Activated CD4-positive, alpha-beta T cell treated with anti-CD3 and anti-CD28 coated beads, Interleukin-2, amount 10 ng/mL, durations not matched to agents 24 days and 14 days (primary cell): ENCODE results near the gene MID2. TPM values are rescaled to one million over a fixed set of nuclear protein-coding genes. Genes with fewer than 3 reads are reported as not detected.
"Not testable (repeated sequence)": the region's sequence is repeated elsewhere in the genome, so short reads cannot be mapped to it uniquely, and the experiment has no call there.

ENCODE experiments used
- DNase-seq: peaks from one replicate; pipeline ENCODE4 v3.0.0; 2022
- H3K27ac Mint-ChIP-seq: one replicate; pipeline ENCODE4 v1.8.0; 2022; ENCODE audit warnings: mild to moderate bottlenecking, mixed read lengths
- H3K27me3 Mint-ChIP-seq: one replicate; pipeline ENCODE4 v1.8.0; 2022; ENCODE audit warnings: mixed read lengths
- H3K36me3 Mint-ChIP-seq: one replicate; pipeline ENCODE4 v1.8.0; 2022; ENCODE audit warnings: low read depth, mild to moderate bottlenecking, mixed read lengths
- H3K4me1 Mint-ChIP-seq: one replicate; pipeline ENCODE4 v1.8.0; 2021; ENCODE audit warnings: mixed read lengths
- H3K4me3 Mint-ChIP-seq: one replicate; pipeline ENCODE4 v1.8.0; 2022; ENCODE audit warnings: mild to moderate bottlenecking, moderate library complexity, mixed read lengths
- H3K9me3 Mint-ChIP-seq: one replicate; pipeline ENCODE4 v1.8.0; 2021; ENCODE audit warnings: mixed read lengths
- intact Hi-C: fragments of 100-400 bp; cut with micrococcal nuclease; formaldehyde crosslinking; loops from one replicate; pipeline ENCODE4 v1.15.1; 2023
- total RNA-seq: library from RNA; stranded (reverse); gene quantifications from 2 replicates; pipeline ENCODE4 v1.2.3, GENCODE V29; 2022

MID2 gene
- total RNA-seq, 1 donor from 2014 or later = 5.2 TPM

- H3K36me3 Mint-ChIP-seq, H3K9me3 Mint-ChIP-seq, H3K4me1 Mint-ChIP-seq, H3K27ac Mint-ChIP-seq, H3K27me3 Mint-ChIP-seq, DNase-seq, H3K4me3 Mint-ChIP-seq, intact Hi-C loops: not testable (repeated sequence)
Measured at GRCh38 chrX:107851665-107852064, 26.0 kb downstream of the MID2 start.

DNA sequence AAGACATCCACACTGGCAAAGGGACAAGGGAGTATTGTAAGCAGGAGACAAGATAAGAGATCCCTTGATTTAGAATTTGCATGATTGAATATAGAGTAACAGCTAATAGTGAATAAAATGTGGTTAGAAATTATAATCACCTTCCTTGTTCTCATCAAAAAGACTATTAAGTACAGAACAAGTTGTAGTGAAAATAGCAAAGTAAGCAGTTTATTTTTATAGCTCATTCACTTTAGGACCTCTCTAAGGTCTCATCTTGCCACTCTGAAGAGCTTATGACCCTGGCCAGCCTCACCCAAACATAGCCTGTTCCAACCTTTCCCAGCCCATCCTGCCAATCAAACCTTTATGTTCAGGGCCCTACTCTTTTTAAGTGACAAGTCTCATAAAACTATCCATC is 30.6 kb downstream of the MID2 start:
- peaks cover 2% of the 10 kb centered on the region for H3K4me1 Mint-ChIP-seq
- no peak overlapping the region for H3K27ac Mint-ChIP-seq
- intact Hi-C loops = no loop called here
- peaks cover 3% of the 10 kb centered on the region for H3K36me3 Mint-ChIP-seq
- H3K4me3 Mint-ChIP-seq = no peak overlapping the region
- DNase-seq = no peak
- H3K9me3 Mint-ChIP-seq = no peaks in the 10 kb centered on the region
- no peaks in the 10 kb centered on the region for H3K27me3 Mint-ChIP-seq

DNA sequence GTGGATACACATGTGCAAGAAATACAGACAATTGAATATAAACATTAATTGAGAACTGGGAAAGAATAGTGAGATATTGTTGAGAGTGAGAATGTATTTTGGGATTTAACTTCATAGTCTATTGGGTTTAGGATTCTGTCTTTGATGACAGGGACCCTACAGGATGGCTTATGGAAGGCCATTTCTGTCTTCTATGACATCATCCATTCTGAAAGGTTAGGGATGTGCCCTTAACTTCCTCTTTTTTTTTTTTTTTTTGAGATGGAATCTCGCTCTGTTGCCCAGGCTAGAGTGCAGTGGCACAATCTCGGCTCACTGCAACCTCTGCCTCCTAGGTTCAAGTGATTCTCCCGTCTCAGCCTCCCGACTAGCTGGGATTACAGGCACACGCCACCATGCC is 31.4 kb downstream of the MID2 start:
- DNase-seq, H3K4me1 Mint-ChIP-seq, H3K4me3 Mint-ChIP-seq, intact Hi-C loops, H3K36me3 Mint-ChIP-seq, H3K27ac Mint-ChIP-seq, H3K27me3 Mint-ChIP-seq, H3K9me3 Mint-ChIP-seq: not testable (repeated sequence)

- H3K27ac Mint-ChIP-seq = no peak overlapping the region
Measured at GRCh38 chrX:107857837-107858236, 32.2 kb downstream of the MID2 start.

DNA sequence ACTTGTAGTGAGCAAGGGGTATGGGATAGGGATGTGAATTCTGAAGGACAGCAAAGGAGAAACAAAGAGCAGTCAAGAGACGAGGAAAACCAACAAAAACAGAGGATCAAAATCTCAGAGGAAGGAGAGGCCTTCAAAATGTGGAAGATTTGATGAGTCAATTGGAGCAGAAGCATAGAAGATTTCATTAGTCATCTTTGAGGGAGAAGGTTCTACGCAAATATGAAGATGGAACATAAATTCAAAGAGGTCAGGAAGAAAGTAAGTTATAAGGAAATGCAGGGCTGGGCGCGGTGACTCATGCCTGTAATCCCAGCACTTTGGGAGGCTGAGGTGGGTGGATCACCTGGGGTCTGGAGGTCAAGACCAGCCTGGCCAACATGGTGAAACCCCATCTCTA is 35.4 kb downstream of the MID2 start:
- peaks cover 2% of the 10 kb centered on the region for H3K4me1 Mint-ChIP-seq
- intact Hi-C loops = no loop called here
- no peak overlapping the region for H3K27ac Mint-ChIP-seq
- H3K36me3 Mint-ChIP-seq = peaks cover 3% of the 10 kb centered on the region
- no peaks in the 10 kb centered on the region for H3K27me3 Mint-ChIP-seq
- H3K9me3 Mint-ChIP-seq = no peaks in the 10 kb centered on the region
- no peak for DNase-seq
- no peak overlapping the region for H3K4me3 Mint-ChIP-seq

More at GRCh38 chrX:107857837-107858236, 32.2 kb downstream of the MID2 start:
- peaks cover 3% of the 10 kb centered on the region for H3K36me3 Mint-ChIP-seq
- H3K27me3 Mint-ChIP-seq = no peaks in the 10 kb centered on the region
- no peak overlapping the region for H3K4me3 Mint-ChIP-seq
- H3K9me3 Mint-ChIP-seq = no peaks in the 10 kb centered on the region
- no peak for DNase-seq
- intact Hi-C loops = no loop called here
- peaks cover 2% of the 10 kb centered on the region for H3K4me1 Mint-ChIP-seq

DNA sequence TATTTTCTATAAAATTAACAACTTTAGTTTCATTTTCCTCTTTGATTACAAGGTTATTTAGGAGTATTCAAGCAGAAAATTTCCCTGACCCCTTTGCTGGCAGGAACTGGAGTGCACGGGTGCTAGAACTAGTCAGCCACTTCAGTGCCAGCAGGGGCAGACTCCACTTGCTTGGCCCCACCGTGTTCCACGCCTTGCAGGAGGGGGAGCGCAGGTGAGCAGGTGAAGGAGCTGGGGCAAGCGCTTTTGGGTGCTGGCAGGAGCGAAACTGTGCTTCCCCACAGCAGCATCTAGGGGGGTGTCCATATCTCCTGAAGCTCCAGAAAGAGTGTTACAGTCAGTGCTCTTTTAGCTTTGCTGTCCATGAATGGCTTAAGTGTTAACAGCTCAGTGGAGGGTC is 45.5 kb downstream of the MID2 start:
- DNase-seq = no peak
- H3K27me3 Mint-ChIP-seq = no peaks in the 10 kb centered on the region
- H3K27ac Mint-ChIP-seq = no peak overlapping the region
- no peaks in the 10 kb centered on the region for H3K4me1 Mint-ChIP-seq
- H3K9me3 Mint-ChIP-seq = no peaks in the 10 kb centered on the region
- H3K36me3 Mint-ChIP-seq = no peaks in the 10 kb centered on the region
- H3K4me3 Mint-ChIP-seq = no peak overlapping the region
- intact Hi-C loops = no loop called here

DNA sequence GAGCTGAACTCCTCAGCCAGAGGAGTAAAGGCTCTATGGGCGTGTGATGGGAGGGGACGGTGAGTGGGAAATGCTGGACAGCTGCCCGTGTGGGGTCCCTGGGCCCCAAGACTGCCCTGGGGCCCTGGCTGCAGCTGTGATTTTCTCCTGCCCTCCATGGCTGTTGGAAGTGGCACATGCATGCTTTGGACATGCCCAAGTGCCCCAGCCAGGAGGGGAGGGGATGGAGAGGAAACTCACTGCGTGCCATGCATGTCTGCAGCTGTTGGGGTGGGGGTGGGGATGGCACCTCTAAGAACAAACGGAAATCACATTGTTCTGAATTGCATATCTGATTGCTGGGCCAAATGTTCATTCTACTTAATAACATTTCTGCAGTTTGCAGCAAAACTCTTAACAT is 52.4 kb downstream of the MID2 start:
- intact Hi-C loops = no loop called here
- DNase-seq = no peak
- H3K27me3 Mint-ChIP-seq = no peaks in the 10 kb centered on the region

DNA sequence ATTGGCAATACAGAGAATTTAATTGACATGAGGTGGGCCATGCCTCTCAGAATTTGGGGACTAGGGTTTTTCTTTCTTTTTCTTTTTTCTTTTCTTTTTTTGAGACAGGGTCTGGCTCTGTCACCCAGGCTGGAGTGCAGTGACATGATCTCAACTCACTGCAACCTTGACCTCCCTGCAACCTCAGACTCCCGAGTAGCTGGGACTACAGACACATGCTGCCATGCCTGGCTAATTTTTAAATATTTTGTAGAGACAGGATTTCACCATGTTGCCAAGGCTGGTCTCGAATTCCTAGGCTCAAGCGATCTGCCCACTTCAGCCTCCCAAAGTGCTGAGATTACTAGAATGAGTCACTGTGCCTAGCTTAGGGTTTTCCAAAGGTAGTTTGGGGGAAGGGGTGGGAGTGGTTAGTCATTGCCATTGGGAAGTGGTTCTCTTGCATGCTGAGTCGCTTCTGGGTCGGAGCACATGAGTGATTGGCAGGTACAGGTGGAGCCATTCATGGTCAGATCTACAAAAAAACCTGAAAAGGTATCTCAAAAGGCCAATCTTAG is 54.5 kb downstream of the MID2 start:
- DNase-seq = no peak
- Mint-ChIP-seq H3K4me3 (no peak overlapping the region), H3K27ac (no peak overlapping the region), H3K36me3 (peaks cover 2% of the 10 kb centered on the region), H3K4me1 (no peaks in the 10 kb centered on the region), H3K27me3 (no peaks in the 10 kb centered on the region), H3K9me3 (no peaks in the 10 kb centered on the region)
- intact Hi-C loops = no loop called here

More for the DNA sequence above, 52.4 kb downstream of the MID2 start:
- Mint-ChIP-seq H3K9me3 (no peaks in the 10 kb centered on the region), H3K4me3 (no peak overlapping the region), H3K4me1 (no peaks in the 10 kb centered on the region), H3K27ac (no peak overlapping the region), H3K36me3 (peaks cover 2% of the 10 kb centered on the region)

- Mint-ChIP-seq H3K36me3 (peaks cover 1% of the 10 kb centered on the region), H3K9me3 (no peaks in the 10 kb centered on the region), H3K4me1 (no peaks in the 10 kb centered on the region), H3K4me3 (no peak overlapping the region), H3K27ac (no peak overlapping the region), H3K27me3 (peaks cover 2% of the 10 kb centered on the region)
- intact Hi-C loops = loop anchor here (1.0 to 10.0 kb wide), 5 partner anchors 117 to 999 kb away; partner anchors contain the start of genes NCBP2L and TSC22D3
- peak; percentile 80 for DNase-seq
Measured at GRCh38 chrX:107894038-107894437, 68.4 kb downstream of the MID2 start.

GRCh38 chrX:107902721-107903120 is 77.1 kb downstream of the MID2 start:
- intact Hi-C loops = no loop called here

DNA sequence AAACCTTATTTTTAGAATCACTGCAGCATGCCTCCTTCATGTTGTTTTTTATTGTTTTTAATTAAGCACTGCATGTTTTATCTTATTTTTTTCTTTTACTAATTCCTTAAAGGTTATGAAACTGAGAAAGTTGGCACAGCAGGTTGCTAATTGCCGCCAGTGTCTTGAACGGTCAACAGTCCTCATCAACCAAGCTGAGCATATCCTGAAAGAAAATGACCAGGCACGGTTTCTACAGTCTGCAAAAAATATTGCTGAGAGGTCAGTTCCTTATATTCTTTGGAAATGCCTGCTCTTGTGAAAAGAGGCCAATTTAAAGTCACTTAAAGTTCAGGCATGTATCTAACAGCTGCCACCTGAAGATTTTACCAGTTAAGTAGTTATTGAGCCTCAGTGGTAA is 79.7 kb downstream of the MID2 start:
- H3K9me3 Mint-ChIP-seq = no peaks in the 10 kb centered on the region
- no peak for DNase-seq
- no peak overlapping the region for H3K27ac Mint-ChIP-seq
- H3K27me3 Mint-ChIP-seq = no peaks in the 10 kb centered on the region
- intact Hi-C loops = no loop called here
- H3K36me3 Mint-ChIP-seq = peaks cover 7% of the 10 kb centered on the region
- H3K4me3 Mint-ChIP-seq = no peak overlapping the region
- peaks cover 2% of the 10 kb centered on the region for H3K4me1 Mint-ChIP-seq

More at GRCh38 chrX:107902721-107903120, 77.1 kb downstream of the MID2 start:
- no peaks in the 10 kb centered on the region for H3K27me3 Mint-ChIP-seq
- H3K4me1 Mint-ChIP-seq = peaks cover 2% of the 10 kb centered on the region
- DNase-seq = no peak
- no peak overlapping the region for H3K4me3 Mint-ChIP-seq
- no peaks in the 10 kb centered on the region for H3K9me3 Mint-ChIP-seq
- H3K36me3 Mint-ChIP-seq = peaks cover 6% of the 10 kb centered on the region
- H3K27ac Mint-ChIP-seq = no peak overlapping the region

DNA sequence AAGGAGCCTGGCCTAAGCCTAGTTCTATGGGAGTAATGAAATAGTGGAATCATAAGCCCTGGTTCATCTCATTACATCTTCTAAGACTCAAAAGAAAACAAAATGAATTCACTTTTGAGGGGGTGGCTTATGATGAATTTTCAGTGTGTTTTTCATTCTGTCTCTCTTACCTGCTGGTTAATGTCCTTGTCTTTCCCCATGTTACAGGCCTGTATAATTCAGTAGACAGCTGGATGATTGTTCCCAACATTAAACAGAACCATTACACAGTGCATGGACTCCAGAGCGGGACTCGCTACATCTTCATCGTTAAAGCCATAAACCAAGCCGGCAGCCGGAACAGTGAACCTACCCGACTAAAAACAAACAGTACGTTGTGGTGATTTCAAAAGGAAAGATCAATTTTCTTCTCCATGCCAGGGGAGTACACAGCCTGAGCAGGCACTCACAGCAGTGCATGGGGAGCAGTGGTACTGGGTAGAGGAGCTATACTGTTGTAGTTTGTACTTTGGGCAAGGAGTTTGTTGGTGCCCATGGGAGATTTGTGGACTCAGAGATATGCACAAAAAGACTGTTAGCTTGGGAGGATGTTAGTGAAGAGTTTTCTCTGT is 98.6 kb downstream of the MID2 start:
- Mint-ChIP-seq H3K36me3 (peaks cover 5% of the 10 kb centered on the region), H3K9me3 (no peaks in the 10 kb centered on the region), H3K4me3 (no peak overlapping the region), H3K4me1 (no peaks in the 10 kb centered on the region), H3K27me3 (no peaks in the 10 kb centered on the region), H3K27ac (no peak overlapping the region)
- DNase-seq = no peak
- intact Hi-C loops = no loop called here

- H3K4me3 Mint-ChIP-seq = no peak overlapping the region
- no peak for DNase-seq
- H3K4me1 Mint-ChIP-seq = no peaks in the 10 kb centered on the region
- no peaks in the 10 kb centered on the region for H3K36me3 Mint-ChIP-seq
- H3K9me3 Mint-ChIP-seq = no peaks in the 10 kb centered on the region
- H3K27me3 Mint-ChIP-seq = peaks cover 5% of the 10 kb centered on the region
- intact Hi-C loops = no loop called here
- H3K27ac Mint-ChIP-seq = no peak overlapping the region
Measured at GRCh38 chrX:107934262-107934661, 108.6 kb downstream of the MID2 start.

- no peaks in the 10 kb centered on the region for H3K36me3 Mint-ChIP-seq
- no peak overlapping the region for H3K27ac Mint-ChIP-seq
- no peaks in the 10 kb centered on the region for H3K9me3 Mint-ChIP-seq
- no peak overlapping the region for H3K4me3 Mint-ChIP-seq
- DNase-seq = no peak
- peaks cover 5% of the 10 kb centered on the region for H3K27me3 Mint-ChIP-seq
- intact Hi-C loops = no loop called here
- H3K4me1 Mint-ChIP-seq = no peaks in the 10 kb centered on the region
Measured at GRCh38 chrX:107935200-107935599, 109.5 kb downstream of the MID2 start.
